Right lobe of liver (tissue), 6 donors: Measurements from ENCODE around the gene CA6. TPM values are rescaled to one million over a fixed set of nuclear protein-coding genes. Genes with fewer than 3 reads are reported as not detected.

ENCODE experiments used
- ATAC-seq, 4 donors: fragments of 200-7000 bp; cut with Tn5 transposase; one replicate each; pipeline ENCODE4 v1.9.1; 2020; ENCODE audit warnings: mild to moderate bottlenecking in 4 of 4, moderate library complexity in 4 of 4
- DNase-seq, 3 donors: peaks; one replicate each; pipeline ENCODE4 v3.0.0-alpha.2; 2020
- H3K27ac ChIP-seq, 3 donors: fragments of 200-600 bp; one replicate each; pipeline ENCODE4 v1.8.0; 2022
- H3K27me3 ChIP-seq, 2 donors: fragments of 200-600 bp; one replicate each; pipeline ENCODE4 v1.8.0; 2022
- H3K36me3 ChIP-seq, 4 donors: fragments of 200-600 bp; sonication (generic) in 1 of 4; one replicate each; pipeline versions ENCODE4 v1.5.1 to v1.8.0; 2017 to 2022; ENCODE audit warnings: control low read depth in 1 of 4
- H3K4me1 ChIP-seq, 4 donors: fragments of 200-600 bp; sonication (generic) in 1 of 4; one replicate each; pipeline versions ENCODE4 v1.5.1 to v1.8.0; 2017 to 2022; ENCODE audit warnings: control low read depth in 1 of 4
- H3K4me3 ChIP-seq, 3 donors: fragments of 200-600 bp; one replicate each; pipeline ENCODE4 v1.8.0; 2022
- H3K9me3 ChIP-seq, 4 donors: fragments of 200-600 bp; sonication (generic) in 1 of 4; one replicate each; pipeline versions ENCODE4 v1.5.1 to v1.8.0; 2017 to 2022; ENCODE audit warnings: control low read depth in 1 of 4
- CTCF ChIP-seq, 4 donors: fragments of 200-600 bp in 3 of 4; fragments of 450-650 bp in 1 of 4; IDR thresholded peaks; one replicate each; pipeline versions ENCODE4 v1.5.1 to v1.8.0; 2016 to 2022; ENCODE audit warnings: antibody characterized with exemption in 4 of 4, mild to moderate bottlenecking in 2 of 4
- POLR2A ChIP-seq: fragments of 450-650 bp; IDR thresholded peaks from one replicate; pipeline ENCODE4 v1.6.1; 2017; ENCODE audit warnings: antibody characterized with exemption, mild to moderate bottlenecking
- WGBS: methylation state at CpG from one replicate; pipeline ENCODE4 v1.1.6; 2018; ENCODE audit warnings: low coverage, low lambda C conversion rate; ENCODE audit not compliant: insufficient coverage; ENCODE audit errors: missing lambda C conversion rate; 5-methylcytosine and 5-hydroxymethylcytosine counted together
- intact Hi-C, 2 donors: fragments of 100-400 bp; cut with DNase I; formaldehyde crosslinking; loops; one replicate each; pipeline versions ENCODE4 v1.11.2 to v1.14.1; 2022
- total RNA-seq, 6 experiments: library from RNA; depleted of rRNA in 2 of 6; stranded (reverse); fragments of >200 nt in 2 of 6; fragmentation: NEBNext Ultra II Directional in 3 of 6; extraction: Animal tissue kit (Norgen Biotek cat#: 25700) in 3 of 6; gene quantifications; one replicate each; pipeline versions ENCODE4 v1.1.0 to v1.2.4, GENCODE V29; 2016 to 2023
- donor health status: DM: no; HTN: yes; CAD: no.
- donor health status: DM: no; HTN: no; CAD: no.
- donor health status: DM: no; HTN: no; CAD: no.
- donor health status: DM: no; HTN: yes; CAD: no.
- donor health status: DM: no; HTN: yes; CAD: no.

The CA6 gene
- total RNA-seq, 6 experiments from 2014 or later = not detected

GRCh38 chr1:9010781-9011323 lies 65.2 kb downstream of the CA6 start:
- ATAC-seq (peak; percentile 31 to 56 (median 48)), DNase-seq (no peak)
- intact Hi-C loops = no loop called here
- Histone ChIP-seq H3K4me3 (no peak overlapping the region), H3K9me3 (no peaks in the 10 kb centered on the region), H3K36me3 (no peaks in the 10 kb centered on the region), H3K27me3 (no peaks in the 10 kb centered on the region), H3K27ac (no peak overlapping the region), H3K4me1 (no peaks in the 10 kb centered on the region)
- 33% methylated on average over 7 of the region's 8 CpGs for WGBS
- TF ChIP-seq CTCF (IDR thresholded peaks at IDR 0.05) (no peak), POLR2A (no peak)

GRCh38 chr1:9013819-9014218 lies 68.2 kb downstream of the CA6 start:
- Histone ChIP-seq H3K9me3 (no peaks in the 10 kb centered on the region), H3K4me3 (no peak overlapping the region), H3K27ac (no peak overlapping the region), H3K27me3 (no peaks in the 10 kb centered on the region), H3K4me1 (no peaks in the 10 kb centered on the region), H3K36me3 (no peaks in the 10 kb centered on the region)
- TF ChIP-seq POLR2A (no peak), CTCF (IDR thresholded peaks at IDR 0.05) (no peak)
- 86% methylated on average over 7 of the region's 8 CpGs for WGBS
- intact Hi-C loops = no loop called here
- ATAC-seq (no peak), DNase-seq (no peak)

- no peak for ATAC-seq
- WGBS = 82% methylated on average over 13 of the region's 36 CpGs
Observed at GRCh38 chr1:9014475-9015375, 69.1 kb downstream of the CA6 start.

GRCh38 chr1:9016455-9016854 lies 70.8 kb downstream of the CA6 start:
- ATAC-seq (no peak), DNase-seq (no peak)
- TF ChIP-seq CTCF (IDR thresholded peaks at IDR 0.05) (no peak), POLR2A (no peak)
- Histone ChIP-seq H3K27ac (no peak overlapping the region), H3K4me3 (no peak overlapping the region), H3K9me3 (no peaks in the 10 kb centered on the region), H3K4me1 (no peaks in the 10 kb centered on the region), H3K27me3 (no peaks in the 10 kb centered on the region), H3K36me3 (no peaks in the 10 kb centered on the region)
- 82% methylated on average over 5 of the region's 5 CpGs for WGBS
- intact Hi-C loops = no loop called here

More at GRCh38 chr1:9014475-9015375, 69.1 kb downstream of the CA6 start:
- no peaks in the 10 kb centered on the region for H3K9me3 ChIP-seq
- no peak for DNase-seq
- TF ChIP-seq CTCF (IDR thresholded peaks at IDR 0.05) = no peak
- TF ChIP-seq POLR2A = no peak
- H3K27ac ChIP-seq = no peak overlapping the region
- H3K36me3 ChIP-seq = no peaks in the 10 kb centered on the region
- H3K27me3 ChIP-seq = no peaks in the 10 kb centered on the region
- H3K4me3 ChIP-seq = no peak overlapping the region
- H3K4me1 ChIP-seq = no peaks in the 10 kb centered on the region
- intact Hi-C loops = no loop called here
